ENCODE measurements around the gene LECT2.

LECT2 gene

DNA sequence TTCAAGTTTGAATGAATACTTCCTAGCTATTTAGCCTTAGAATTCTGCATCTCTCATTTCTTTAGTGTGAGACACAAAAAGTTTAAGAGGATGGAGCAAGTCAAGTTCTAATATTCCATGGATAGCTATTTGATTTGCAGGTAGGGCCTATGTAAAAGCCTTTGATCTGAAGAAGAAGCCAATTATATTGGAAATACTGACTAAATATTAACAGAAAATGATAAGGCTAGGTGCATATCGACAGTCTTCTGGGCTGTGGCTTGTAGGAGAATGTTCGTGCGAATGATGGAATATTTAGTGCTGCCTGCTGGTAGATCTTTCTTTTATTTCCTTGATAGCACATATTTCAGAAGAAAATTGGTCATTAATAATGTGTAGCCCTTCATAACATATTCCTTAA is at the start of gene LECT2:
TSS of gene LECT2 (minus strand) at position 85 of the 400 bp plus-strand sequence. CDS start 150 bp downstream, outside the sequence.
- no peak for DNase-seq

DNA sequence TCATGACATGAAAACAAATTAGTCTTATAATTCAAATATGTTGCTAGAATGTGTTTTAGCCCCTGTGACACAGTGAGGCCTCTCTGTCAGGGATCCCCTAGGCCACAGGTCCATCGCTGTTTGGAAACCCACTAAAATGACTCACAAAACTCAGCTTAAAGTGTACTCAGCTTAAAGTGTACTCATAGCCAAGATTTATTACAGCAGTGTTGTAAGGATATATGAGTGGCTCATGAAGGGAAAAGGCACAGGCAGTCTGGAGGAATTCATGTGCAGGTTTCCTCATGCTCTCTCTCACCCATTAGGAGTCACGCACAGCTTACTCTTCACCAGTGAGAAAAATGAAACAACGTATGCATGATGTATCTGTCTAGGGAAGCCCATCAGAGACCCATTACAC is 49.7 kb upstream of the LECT2 start:
- no peak for DNase-seq

DNA sequence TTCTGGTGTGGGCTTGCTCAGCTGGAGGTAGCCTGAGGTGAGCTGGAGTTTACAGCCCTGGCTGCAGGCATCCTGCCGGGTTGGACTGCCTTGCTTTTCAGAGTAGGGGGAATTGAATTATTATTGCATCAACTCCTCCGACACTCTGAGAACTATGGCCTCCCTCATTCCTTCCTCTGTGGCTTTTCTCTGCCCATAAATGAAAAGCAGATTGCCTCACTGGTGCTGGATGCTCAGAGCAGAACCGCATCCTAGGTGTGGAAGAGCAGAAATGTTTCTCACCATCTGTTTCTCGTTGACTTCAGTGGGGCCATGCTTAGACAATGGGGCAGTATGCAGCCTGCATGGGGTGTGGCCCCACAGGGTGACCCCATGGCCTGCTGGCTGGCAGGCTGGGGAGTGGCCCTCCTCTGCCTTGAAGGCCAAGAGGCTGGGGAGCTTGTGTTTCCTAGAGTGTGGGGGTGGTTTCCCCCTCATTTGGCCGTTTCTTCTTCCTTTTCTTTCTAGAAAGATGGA is 46.7 kb upstream of the LECT2 start:
- no peak for DNase-seq

DNA sequence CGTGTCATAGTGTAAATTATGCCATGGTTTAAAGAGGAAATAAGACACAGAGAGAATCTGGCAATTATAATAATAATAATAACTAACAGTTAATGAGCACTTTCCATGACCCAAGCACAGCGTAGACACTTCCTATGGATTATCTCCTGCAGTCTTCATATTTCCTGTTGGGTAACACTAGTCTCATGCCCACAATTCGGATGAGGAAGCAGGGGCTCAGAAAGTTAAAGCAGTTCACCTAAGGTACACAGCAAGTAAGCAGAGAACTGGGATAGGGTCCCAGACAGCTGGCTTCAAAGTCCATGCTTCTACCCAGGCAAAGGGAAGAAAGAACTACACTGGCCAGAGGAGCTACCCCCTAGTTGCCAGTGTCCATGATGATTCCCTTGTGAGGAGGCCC is 46.1 kb upstream of the LECT2 start:
- no peak for DNase-seq

DNA sequence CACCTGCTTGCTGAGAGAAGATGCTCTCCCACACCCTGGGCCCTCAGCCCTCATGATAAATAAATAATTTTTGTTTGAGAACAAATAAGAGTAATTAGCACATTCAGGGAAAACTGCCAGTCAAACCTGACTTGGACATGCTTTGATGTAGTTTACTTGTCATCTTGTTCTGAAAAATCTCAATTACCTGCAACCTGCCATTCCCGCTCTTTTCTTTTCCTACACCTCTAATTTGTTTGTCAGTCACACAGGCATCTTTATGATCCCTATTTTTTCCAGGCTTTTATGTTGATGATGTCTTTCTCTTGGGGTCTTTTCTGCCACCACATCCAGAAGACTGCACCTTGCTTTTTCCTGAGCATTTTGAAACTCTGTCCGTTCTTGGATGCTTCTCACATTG is 45.4 kb upstream of the LECT2 start:
- no peak for DNase-seq

DNA sequence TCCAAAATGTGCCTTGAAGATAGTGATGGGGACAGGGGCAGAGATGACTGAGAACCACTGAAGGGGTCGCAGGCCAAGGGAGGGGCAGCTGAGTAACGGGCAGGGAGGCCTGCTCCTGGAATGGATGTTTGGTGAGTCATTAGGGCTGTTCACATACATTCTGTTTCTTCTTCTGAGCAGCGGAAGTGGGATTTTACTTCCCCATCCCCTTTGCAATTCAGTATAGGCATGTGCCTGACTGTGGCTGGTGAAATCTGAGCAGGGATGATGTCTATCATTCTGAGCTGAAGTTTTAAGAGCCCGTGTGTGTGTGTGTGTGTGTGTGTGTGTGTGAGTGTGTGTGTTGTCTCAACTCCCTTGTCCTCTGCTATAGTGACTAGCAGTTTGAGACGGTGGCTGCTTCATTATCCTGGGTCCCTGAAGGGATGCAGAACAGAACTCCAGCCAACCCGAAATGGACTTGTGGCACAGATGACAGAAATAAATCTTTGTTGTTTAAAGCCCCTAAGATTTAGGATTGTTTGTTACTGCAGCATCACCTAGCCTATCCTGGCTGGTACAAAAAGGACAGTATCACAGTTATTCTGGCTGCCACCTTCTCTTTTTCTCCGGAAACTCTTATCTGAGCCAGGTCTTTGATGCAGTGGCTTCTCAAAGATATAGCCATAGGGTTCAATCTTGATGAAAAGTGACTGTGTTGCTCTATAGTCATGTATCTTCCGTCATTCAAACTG is 44.8 kb upstream of the LECT2 start:
- no peak for DNase-seq

DNA sequence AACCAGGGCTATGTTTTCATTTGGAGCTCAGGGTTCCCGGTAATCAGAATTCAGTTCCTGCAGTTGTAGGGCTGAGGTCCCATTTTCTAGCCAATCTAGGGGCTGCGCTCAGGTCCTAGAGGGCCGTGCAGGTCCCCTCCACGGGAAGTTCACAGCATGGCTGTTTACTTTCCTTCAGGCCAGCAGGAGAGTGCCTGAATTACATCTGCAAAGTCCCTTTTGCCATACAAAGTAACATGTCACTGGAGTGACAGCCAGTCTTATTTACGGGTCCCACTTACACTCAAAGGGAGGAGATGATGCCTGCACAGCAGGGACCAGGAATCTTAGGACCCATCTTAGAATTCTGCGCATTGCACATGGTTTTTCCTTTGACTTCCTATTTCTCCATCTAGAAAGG is 44.1 kb upstream of the LECT2 start:
- no peak for DNase-seq

DNA sequence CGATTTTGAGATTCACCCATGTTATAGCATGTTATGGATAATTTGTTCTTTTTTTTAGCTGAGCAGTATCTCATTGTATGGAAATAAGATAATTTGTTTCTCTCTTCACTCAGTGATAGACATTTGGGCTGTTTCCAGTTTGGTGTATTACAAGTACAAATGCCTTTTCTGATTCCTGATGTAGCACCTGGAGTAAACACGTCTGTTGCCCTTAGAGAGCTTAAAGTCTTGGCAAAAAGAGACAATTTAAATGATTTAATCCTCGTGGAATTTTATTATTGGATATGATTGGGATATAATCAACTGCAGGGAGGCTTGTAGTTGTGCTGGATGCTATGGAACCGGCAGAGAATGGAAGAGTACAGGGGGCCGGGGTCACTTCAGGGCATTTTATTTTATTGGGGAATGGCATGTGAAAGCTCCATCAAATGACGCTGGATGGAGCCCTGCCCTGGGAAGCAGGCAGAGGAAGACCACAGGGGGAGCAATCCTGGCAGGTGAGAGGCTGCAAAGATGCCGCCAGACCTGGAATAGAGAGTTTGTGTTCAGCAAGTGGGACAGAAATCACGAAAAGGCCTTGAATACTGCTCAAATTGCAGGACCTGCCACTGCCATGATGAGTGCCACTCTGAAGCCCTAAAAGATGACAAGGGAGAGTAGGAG is 43.0 kb upstream of the LECT2 start:
- DNase-seq, result no peak

DNA sequence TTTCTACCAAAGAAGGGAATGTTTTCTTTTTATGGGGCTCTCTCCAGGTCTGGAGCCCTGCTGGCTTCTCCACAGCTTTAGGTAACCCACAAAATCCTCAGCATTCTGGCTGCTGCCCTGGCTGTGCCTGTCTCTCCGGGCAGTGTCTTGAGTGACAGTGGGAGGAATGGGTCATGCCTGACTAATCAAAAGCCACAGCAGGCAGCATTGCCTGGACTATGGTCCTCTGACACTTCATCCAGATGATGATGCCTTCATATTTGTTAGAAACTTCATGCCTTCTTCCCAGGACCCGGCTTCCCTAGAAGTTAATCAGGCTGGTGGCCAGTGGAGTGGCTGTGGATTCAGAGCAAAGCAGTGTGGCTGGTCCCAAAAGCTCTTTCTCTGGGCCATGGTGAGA is 41.8 kb upstream of the LECT2 start:
- DNase-seq, result no peak

DNA sequence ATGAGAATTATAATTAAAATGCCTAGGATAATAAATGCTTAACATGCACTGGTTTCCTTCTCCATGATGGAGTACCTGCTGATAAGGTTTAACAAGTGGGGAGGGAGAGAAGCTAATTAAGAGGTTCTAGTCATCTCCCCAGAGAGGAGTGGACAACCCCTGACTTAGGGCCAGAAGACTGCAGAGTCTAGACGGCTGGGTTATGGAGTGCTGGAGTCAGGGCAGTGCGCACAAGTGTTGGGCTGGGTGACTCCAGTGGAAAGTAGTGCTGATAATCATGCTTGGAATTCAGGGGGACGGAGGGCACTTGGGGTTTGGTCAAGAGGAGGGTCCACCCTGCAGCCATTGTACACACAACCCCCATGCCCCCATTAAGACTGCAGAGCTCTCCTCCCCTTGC is 41.2 kb upstream of the LECT2 start:
- no peak for DNase-seq

DNA sequence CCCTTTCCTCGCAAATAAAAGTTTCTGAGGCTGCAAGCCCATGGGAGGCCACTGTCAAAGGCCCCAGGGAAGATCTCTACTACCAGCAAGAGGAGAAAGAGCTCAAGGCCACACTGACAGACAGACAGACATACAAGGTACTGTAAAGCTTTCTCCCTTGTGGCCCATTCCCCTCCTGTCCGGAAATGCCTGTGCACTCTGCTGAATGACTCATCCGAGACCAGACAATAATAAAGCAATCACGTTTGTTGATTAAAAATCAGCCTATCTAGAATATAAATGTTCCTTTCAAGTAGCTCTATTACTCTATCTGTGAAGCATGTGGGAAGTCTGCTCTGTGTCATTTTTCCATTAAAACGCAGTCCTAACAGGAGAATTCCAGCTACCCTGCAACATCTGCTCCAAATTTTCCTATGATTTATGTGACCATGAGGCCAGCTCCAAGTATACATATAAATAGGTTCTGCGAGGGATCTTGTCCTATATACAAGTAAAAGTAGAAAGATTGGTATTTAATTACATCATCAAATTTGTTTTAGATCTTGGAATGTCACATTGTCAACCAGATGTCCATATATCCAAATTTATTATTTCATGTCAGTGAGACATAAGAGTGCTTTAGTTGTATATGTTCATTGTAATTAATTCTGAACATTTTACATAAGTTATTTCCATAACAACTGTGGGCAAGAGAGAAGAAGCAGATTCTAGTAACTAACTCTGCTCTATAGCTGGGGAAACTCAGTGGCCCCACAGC is 39.3 kb upstream of the LECT2 start:
- no peak for DNase-seq

DNA sequence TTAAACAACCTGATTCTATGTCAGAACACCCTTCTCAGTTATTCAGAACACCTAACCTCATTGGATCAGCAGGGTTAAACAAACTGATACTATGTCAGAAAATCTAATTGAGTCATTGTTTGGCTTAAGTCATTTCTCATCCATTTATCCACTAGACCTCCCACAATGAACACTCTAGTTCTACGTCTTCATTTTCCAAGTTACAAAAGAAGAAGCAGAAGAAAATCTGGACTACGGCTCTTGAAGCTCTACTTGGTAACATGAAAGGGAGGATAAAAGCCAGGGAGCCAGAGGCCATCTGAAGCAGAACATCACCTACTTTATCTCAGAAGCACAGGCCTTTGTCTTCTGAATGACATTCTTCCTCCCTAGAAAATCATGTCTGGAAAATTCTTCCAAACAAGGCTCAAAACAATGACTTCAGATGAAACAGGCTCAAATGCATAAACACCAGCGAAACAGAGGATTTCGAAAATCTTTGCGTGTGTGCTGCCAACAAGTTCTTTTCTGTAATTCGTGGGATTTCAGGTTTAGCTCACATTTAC is 38.6 kb upstream of the LECT2 start:
- DNase-seq, result no peak

DNA sequence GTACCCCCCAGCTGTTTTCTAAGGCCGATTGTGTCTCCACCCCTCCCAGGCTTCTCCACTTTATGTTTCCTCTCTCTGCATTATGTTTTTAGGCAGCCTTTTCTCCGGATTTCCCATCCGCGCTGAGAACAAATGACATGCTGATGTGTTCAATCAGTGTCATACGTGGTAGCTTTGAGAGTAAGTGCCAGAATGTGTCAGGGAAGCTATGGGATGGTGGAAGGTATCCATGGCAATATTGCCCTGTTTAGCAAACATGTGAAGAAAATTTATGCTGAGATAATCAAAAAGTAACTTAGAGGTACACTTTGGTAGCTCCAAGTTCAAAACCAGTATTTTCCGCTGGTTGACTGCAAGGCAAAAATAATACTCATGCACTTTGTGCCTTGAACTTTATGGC is 36.6 kb upstream of the LECT2 start:
- DNase-seq, result no peak

DNA sequence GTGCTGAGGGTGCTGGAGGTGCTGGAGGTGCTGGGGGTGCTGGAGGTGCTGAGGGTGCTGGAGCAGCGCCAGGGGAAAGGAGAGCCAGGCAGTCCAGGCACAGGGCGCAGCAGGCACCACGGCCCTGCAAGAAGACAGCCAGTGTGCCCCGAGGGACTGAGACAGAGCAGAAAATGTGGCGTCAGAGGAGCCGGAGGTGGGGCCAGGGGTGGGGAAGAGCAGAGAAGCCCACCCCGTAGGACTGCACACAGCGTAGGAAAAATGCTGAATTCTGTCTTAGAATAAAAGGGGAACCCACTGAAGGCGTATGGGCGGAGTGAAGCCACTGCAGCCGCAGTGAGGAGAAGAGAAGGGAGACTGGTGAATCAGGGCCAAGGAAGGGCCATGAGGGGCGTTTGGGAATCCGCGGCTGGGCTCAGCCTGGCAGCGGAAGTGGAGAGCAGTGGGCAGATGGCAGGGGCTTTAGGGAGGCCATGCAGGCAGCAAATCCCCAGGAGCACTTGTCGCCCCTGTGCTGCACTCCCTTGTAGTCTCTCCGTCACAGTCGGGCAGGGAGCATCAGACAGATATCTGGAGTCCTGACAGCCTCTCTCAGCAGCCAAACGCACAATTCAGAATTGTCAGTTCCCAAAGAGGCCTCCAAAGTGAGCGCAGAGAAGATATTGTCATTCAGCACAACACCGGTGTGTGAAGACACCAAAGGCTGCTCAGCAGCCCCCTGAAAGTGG is 35.9 kb upstream of the LECT2 start:
- DNase-seq, result no peak

DNA sequence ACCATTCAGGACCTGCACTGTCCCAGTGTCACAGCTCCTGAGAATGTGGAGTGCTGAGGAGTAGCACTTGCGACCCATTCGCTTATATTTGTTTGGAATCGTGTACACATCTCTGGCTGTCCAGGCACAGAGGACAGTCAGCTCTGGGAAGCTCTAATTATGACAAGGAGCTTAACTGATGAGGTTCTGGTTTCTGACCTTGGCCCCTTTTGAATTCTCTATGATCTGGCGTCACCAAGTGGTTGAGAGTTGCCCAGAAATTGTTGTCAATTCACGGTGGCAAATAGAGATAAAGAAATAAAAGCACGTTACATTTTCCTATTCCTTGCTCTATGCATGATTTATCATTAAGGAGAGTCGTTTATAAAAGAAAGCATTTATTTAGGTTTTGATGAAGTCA is 34.9 kb upstream of the LECT2 start:
- no peak for DNase-seq

DNA sequence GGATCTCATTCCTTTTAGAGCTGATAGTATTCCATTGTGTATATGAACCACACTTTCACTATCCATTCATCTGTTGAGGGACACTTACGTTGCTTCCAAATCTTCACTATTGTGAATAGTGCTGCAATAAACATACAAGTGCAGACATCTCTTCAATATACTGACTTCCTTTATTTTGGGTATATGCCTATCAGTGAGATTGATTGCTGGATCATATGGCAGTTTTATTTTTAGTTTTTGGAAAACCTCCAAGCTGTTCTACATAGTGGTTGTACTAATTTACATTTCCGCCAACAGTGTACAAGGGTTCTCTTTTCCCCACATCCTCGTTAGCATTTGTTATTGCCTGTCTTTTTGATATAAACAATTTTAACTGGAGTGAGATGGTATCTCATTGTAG is 33.8 kb upstream of the LECT2 start:
- no peak for DNase-seq

DNA sequence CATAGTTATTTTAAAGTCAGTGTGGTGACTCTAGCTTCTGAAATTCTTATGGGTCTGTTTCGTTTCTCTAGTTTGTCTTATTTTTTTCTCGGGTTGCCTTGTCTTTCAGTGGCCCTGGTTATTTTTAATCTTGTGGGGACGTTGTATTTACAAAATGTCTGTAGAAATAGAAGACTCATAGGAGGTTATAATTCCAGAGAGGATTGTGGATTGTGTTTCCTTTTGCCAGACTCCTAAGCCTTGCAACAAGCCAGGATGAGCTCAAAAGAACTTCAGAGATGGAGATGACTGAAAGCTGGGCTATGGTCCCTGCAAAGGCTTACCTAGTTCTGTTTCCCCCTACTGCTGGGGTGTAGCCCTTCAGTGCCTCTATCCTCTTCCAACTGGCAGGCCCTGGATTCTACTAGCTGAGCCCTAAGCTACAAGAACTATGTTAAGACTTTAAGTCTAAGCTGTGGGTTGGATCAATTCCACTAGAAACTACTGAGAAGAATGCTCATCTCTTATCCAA is 32.2 kb upstream of the LECT2 start:
- no peak for DNase-seq

DNA sequence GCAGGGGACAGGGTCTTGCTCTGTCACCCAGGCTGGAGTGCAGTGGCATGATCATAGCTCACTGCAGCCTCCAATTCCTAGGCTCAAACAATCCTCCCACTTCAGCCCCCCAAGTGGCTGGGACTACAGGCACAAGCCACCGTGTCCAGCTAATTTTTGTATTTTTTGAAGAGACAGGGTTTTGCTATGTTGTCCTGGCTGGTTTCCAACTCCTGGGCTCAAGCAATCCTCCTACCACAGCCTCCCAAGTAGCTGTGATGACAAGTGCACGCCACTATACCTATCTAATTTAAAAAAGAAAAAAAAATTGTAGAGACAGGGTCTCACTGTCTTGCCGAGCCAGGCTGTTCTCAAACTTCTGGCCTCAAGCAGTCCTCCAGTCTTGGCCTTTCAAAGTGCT is 31.6 kb upstream of the LECT2 start:
- no peak for DNase-seq

DNA sequence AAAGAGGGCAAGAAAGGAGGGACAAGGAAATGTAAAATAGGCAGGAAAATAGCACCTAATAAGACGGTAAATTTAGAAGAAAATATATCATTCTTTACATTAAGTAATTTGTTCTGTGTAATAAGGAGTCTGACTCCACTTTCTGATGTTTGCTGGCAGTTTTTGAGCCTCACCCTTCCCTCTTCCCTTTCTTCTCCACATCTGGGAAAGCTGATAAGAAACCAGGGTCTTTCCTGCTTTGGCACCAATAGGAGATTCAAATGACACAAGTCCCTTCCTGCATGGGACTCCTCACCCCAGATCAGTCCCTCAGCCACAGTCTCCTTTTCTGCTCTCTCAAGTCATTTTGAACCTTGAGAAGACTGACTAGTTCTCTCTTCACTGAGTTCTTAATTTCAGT is 31.2 kb upstream of the LECT2 start:
- no peak for DNase-seq

DNA sequence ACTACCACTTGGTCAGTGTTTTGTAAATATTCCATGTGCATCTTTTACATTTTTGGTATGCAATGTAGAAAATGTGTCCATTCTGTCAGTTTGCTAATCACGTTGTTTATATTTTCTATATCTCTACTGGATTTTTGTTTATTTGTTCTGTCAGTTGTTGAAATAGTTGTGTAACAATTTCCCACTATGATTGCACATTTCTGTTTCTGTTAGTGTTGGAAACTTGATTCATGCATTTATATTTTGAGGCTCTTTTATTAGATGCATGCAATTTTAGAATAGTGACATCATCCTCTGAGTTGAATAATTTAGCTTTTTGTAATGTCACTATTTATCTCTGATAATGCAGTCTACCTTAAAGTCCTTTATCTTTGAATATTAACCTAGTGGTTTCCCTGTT is 25.8 kb upstream of the LECT2 start:
- DNase-seq, result no peak

DNA sequence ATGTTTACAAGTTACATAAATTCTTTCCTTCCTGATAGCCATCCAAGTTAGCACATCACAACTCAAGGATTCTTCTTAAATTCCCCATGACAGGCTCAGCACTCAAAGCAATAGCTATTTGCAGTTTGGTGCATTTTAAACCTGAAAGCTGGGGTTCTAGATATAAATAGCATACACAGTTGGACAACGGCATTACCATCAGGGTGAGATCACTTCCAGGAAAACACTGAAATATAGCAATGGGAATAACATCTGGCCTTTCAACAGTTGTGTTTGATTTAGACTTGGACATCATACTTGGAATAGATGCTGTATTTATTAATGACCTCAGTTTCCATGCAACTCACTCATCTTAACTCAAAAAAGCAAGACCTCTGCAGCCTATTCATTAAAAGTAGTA is 24.7 kb upstream of the LECT2 start:
- DNase-seq, result no peak

DNA sequence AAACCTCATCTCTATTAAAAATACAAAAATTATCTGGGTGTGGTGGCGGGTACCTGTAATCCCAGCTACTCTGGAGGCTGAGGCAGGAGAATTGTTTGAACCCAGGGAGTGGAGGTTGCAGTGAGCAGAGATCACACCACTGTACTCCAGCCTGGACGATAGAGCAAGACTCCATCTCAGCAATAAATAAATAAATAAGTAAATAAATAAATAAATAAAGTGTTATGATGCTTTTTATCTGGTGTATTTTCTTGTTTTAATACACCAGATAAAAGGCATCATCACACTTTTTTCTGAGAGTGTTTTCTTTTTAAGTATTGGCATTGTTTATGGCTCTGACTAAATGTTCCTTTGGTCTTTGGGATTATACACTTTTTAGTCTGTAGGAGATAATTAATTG is 24.2 kb upstream of the LECT2 start:
- no peak for DNase-seq

DNA sequence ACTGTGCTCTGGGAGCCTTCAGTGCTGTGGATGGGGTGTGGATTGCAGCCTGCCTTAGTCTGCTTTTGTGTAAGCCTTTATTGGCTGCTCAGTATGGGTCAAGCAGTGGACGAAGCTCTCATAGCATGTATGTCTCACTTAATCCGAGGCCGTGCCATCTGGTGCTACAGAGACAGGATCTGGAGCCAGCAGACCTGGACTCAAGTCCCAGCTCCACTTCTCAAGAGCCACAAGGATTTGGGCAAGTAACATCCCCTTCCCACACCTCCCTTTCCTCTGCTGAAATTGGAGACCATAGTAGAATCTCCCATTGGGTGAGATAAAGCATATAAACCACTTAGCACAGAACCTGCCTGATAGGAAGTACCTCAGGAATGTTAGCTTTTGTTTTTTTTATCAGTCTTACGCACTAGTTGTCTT is 23.4 kb upstream of the LECT2 start:
- DNase-seq, result no peak
